Psoas muscle (tissue), 8 donors: Measurements from ENCODE around the gene SCAANT1. TPM values are rescaled to one million over a fixed set of nuclear protein-coding genes. Genes with fewer than 3 reads are reported as not detected.

ENCODE experiments used
- ATAC-seq, 4 donors: fragments of 200-7000 bp; cut with Tn5 transposase; one replicate each; pipeline ENCODE4 v1.9.1; 2020; ENCODE audit warnings: moderate library complexity in 3 of 4, mild to moderate bottlenecking in 2 of 4
- DNase-seq, 2 donors: peaks; one replicate each; pipeline ENCODE4 v3.0.0-alpha.2; 2020
- H3K27ac ChIP-seq: fragments of 200-600 bp; one replicate; pipeline ENCODE4 v1.8.0; 2022
- H3K27me3 ChIP-seq, 3 donors: fragments of 200-600 bp in 1 of 3; one replicate each; pipeline versions ENCODE4 v1.6.1 to v1.8.0; 2013 to 2022; ENCODE audit warnings: low read length in 2 of 3, mild to moderate bottlenecking in 2 of 3, moderate library complexity in 1 of 3; ENCODE audit not compliant: insufficient read depth in 3 of 3
- H3K36me3 ChIP-seq, 2 donors: fragments of 200-600 bp in 1 of 2; one replicate each; pipeline versions ENCODE4 v1.6.1 to v1.8.0; 2013 to 2022; ENCODE audit warnings: low read depth in 1 of 2, mild to moderate bottlenecking in 1 of 2, moderate library complexity in 1 of 2; ENCODE audit not compliant: insufficient read depth in 1 of 2
- H3K4me1 ChIP-seq: fragments of 200-600 bp; one replicate; pipeline ENCODE4 v1.8.0; 2022
- H3K4me3 ChIP-seq: fragments of 200-600 bp; one replicate; pipeline ENCODE4 v1.8.0; 2022; ENCODE audit warnings: mild to moderate bottlenecking
- H3K9me3 ChIP-seq: fragments of 200-600 bp; one replicate; pipeline ENCODE4 v1.8.0; 2022
- CTCF ChIP-seq: fragments of 200-600 bp; IDR thresholded peaks from one replicate; pipeline ENCODE4 v1.8.0; 2022; ENCODE audit warnings: antibody characterized with exemption
- WGBS, 3 donors: extraction: QIAGEN DNeasy Blood & Tissue Kit; methylation state at CpG; one replicate each; pipeline versions ENCODE4 v1.1.6 to v1.1.7; 2013; 5-methylcytosine and 5-hydroxymethylcytosine counted together
- intact Hi-C, 2 donors: fragments of 100-400 bp; cut with DNase I; formaldehyde crosslinking; loops; one replicate each; pipeline versions ENCODE4 v1.11.0 to v1.14.2; 2022
- polyA plus RNA-seq, 3 donors: library from polyadenylated mRNA; stranded (reverse); fragments of 200-250 nt; gene quantifications; one replicate each; pipeline ENCODE4 v1.2.3, GENCODE V29; 2013
- total RNA-seq, 4 donors: library from RNA; stranded (reverse); fragmentation: NEBNext Ultra II Directional in 2 of 4; extraction: Animal tissue kit (Norgen Biotek cat#: 25700) in 2 of 4; gene quantifications; one replicate each; pipeline versions ENCODE4 v1.2.1 to v1.2.4, GENCODE V29; 2021 to 2023
- donor health status: healthy with polysubstance abuse.
- donor health status: DM: no; HTN: no; CAD: no; lungs with moderate emphysema.
- donor health status: Bipolar disorder and iron deficiency.
- donor health status: healthy.
- donor health status: DM: yes; HTN: yes; CAD: no.
- donor health status: DM: no; HTN: no; CAD: no.
- donor health status: DM: no; HTN: no; CAD: no.
- donor health status: DM: yes; HTN: yes; CAD: no.

The SCAANT1 gene
- total and polyA plus RNA-seq, 7 donors, result not detected

- ATAC-seq (no peak), DNase-seq (no peak)
- H3K27ac ChIP-seq, result no peak overlapping the region
- no peak for TF ChIP-seq CTCF
- peaks cover 0 to 8% of the 10 kb centered on the region in 2 donors for H3K36me3 ChIP-seq
- 69 to 81% (median 70%) methylated on average over 3 of the region's 3 CpGs for WGBS, 3 donors
- intact Hi-C loops, result loop anchor here (5.0 to 10.0 kb wide), 2 partner anchors 37 to 125 kb away; no protein-coding TSS in a partner anchor
- H3K9me3 ChIP-seq, result no peaks in the 10 kb centered on the region
- H3K4me3 ChIP-seq, result no peak overlapping the region
- peaks cover 36% of the 10 kb centered on the region for H3K4me1 ChIP-seq
- H3K27me3 ChIP-seq, result no peaks in the 10 kb centered on the region
Observed at GRCh38 chr3:63869940-63870614, 42.1 kb downstream of the SCAANT1 start.

DNA sequence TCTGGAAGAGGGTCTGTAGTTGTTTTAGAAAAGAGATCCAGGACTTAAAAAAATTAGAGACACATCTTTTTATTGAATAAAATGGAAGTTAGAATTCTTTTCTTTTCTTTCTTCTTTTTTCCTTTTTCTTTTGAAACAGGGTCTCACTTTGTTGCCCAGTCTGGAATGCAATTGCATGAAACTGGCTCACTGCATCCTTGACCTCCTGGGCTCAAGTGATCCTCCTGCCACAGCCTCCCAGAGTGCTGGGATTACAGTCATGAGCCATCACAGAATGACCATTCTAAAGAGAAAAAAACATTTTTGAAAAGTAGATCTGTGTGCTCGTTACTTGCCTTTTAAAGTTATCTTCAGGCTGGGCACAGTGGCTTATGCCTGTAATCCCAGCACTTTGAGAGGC lies 45.0 kb downstream of the SCAANT1 start:
- no peak for ATAC-seq
- no peak for DNase-seq
- no peak for TF ChIP-seq CTCF
- Histone ChIP-seq H3K27me3 (no peaks in the 10 kb centered on the region), H3K27ac (no peak overlapping the region), H3K36me3 (peaks cover 0 to 8% of the 10 kb centered on the region in 2 donors), H3K4me3 (no peak overlapping the region), H3K4me1 (peaks cover 29% of the 10 kb centered on the region), H3K9me3 (no peaks in the 10 kb centered on the region)
- intact Hi-C loops, result loop anchor here (5.0 to 10.0 kb wide), 2 partner anchors 40 to 128 kb away; no protein-coding TSS in a partner anchor
- 90 to 93% (median 93%) methylated on average over 1 of the region's 1 CpG for WGBS, 3 donors

GRCh38 chr3:63864965-63865327 lies 47.2 kb downstream of the SCAANT1 start:
- Histone ChIP-seq H3K4me1 (peaks cover 11% of the 10 kb centered on the region), H3K36me3 (peaks cover 0 to 8% of the 10 kb centered on the region in 2 donors), H3K27ac (peak overlapping the region; percentile 90), H3K4me3 (peak overlapping the region; percentile 96), H3K9me3 (no peaks in the 10 kb centered on the region), H3K27me3 (no peaks in the 10 kb centered on the region)
- DNase-seq (no peak), ATAC-seq (no peak)
- intact Hi-C loops, result loop anchor here (5.0 to 10.0 kb wide), 2 partner anchors 42 to 130 kb away; no protein-coding TSS in a partner anchor
- whole genome bisulfite sequencing, 3 donors, result 2 to 14% (median 9%) methylated on average over 3 of the region's 3 CpGs
- no peak for TF ChIP-seq CTCF

- intact Hi-C loops, result loop anchor here in 1 of 2 donors (10.0 kb wide), 1 partner anchor 131 kb away; no protein-coding TSS in a partner anchor
- ATAC-seq, result peak; percentile 54 to 64 (median 62)
- no peaks in the 10 kb centered on the region for H3K9me3 ChIP-seq
- H3K4me1 ChIP-seq, result peaks cover 10% of the 10 kb centered on the region
- H3K4me3 ChIP-seq, result peak overlapping the region; percentile 96
- WGBS, 3 donors, result 0 to 1% (median 0%) methylated on average over 44 to 93 of the region's 93 CpGs
- H3K27me3 ChIP-seq, result no peaks in the 10 kb centered on the region
- peak; percentile 42 to 70 for DNase-seq
- H3K36me3 ChIP-seq, result peaks cover 0 to 8% of the 10 kb centered on the region in 2 donors
- TF ChIP-seq CTCF, result no peak
- peak overlapping the region; percentile 90 for H3K27ac ChIP-seq
Observed at GRCh38 chr3:63864008-63864964, 47.9 kb downstream of the SCAANT1 start.
